Measurements from ENCODE around the gene TSG101.

Gene TSG101

DNA sequence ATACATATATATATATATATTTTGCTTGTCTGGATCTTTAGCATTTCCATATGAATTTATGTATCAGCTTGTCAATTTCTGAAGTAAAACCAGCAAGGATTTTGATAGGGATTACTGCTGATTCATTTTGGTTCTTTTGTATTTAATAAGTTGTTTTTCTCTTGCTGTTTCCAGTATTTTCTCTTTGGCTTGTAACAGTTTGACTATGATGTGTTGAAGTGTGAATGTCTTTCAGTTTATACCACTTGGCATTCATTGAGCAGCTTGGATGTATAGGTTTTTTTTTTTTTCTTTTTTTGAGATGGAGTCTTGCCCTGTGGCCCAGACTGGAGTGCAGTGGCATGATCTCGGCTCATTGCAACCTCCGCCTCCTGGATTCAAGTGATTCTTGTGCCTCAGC, 58.7 kb downstream of the TSG101 start:
- Histone ChIP-seq H3K14ac (ENCODE audit: low read length) (no peak overlapping the region), H2BK5ac (ENCODE audit: low read depth, low read length, poor library complexity) (no peak overlapping the region), H4K12ac (ENCODE audit: low read depth, low read length) (no peak overlapping the region), H3K9ac (ENCODE audit: low read length) (no peak overlapping the region), H3K9me3 (ENCODE audit: insufficient read depth, low read depth, low read length) (no peaks in the 10 kb centered on the region), H3K4ac (ENCODE audit: low read depth, low read length) (no peak overlapping the region), H2AFZ (ENCODE audit: insufficient read depth, low read length, poor library complexity) (no peak overlapping the region), H3K27ac (ENCODE audit: low read depth, low read length) (no peak overlapping the region), H3K36me3 (ENCODE audit: control insufficient read depth in 1 of 2, insufficient read depth in 2 of 2, low read length in 2 of 2) (no peaks in the 10 kb centered on the region), H2BK12ac (ENCODE audit: low read length) (no peak overlapping the region), H3K23ac (ENCODE audit: low read length) (no peak overlapping the region), H2AK5ac (ENCODE audit: low read length) (no peak overlapping the region), H3K79me2 (ENCODE audit: control insufficient read depth, insufficient read depth, low read length, poor library complexity) (no peaks in the 10 kb centered on the region), H2BK120ac (ENCODE audit: insufficient read depth, low read length, poor library complexity) (no peak overlapping the region), H3K79me1 (ENCODE audit: low read length) (no peaks in the 10 kb centered on the region), H3K4me2 (ENCODE audit: low read length) (no peak overlapping the region), H3K4me1 (ENCODE audit: control insufficient read depth in 1 of 2, insufficient read depth in 2 of 2, low read length in 2 of 2) (no peaks in the 10 kb centered on the region), H3K27me3 (ENCODE audit: insufficient read depth, low read length) (no peaks in the 10 kb centered on the region), H3K18ac (ENCODE audit: low read length) (no peak overlapping the region), H4K91ac (ENCODE audit: low read depth, low read length) (no peak overlapping the region), H3K4me3 (ENCODE audit: low read depth, low read length) (no peak overlapping the region), H4K8ac (ENCODE audit: low read depth, low read length) (no peak overlapping the region)
- WGBS (ENCODE audit: extremely low coverage, insufficient coverage, insufficient read length): no CpG with 5 or more reads among the region's 2 CpGs
- DNase-seq: no peak

DNA sequence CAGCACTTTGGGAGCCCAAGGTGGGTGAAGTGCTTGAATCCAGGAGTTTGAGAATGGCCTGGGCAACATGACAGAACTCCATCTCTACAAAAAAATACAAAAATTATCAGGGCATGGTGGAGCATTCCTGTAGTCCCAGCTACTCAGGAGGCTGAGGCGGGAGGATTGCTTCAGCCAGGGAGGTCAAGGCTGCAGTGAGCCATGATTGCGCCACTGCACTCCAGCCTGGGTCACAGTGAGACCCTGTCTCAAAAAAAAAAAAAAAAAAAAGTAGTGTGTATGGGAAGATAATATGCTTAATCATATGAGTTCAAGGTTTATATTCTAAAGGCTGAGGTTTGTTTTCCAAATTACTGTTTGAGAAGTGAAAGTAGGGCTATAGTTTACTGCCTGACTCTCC, 60.3 kb downstream of the TSG101 start:
- no peak overlapping the region for H2BK5ac ChIP-seq (ENCODE audit: low read depth, low read length, poor library complexity)
- no peak overlapping the region for H3K9ac ChIP-seq (ENCODE audit: low read length)
- H3K36me3 ChIP-seq (ENCODE audit: control insufficient read depth in 1 of 2, insufficient read depth in 2 of 2, low read length in 2 of 2): no peaks in the 10 kb centered on the region
- H3K9me3 ChIP-seq (ENCODE audit: insufficient read depth, low read depth, low read length): no peaks in the 10 kb centered on the region
- H3K27ac ChIP-seq (ENCODE audit: low read depth, low read length): no peak overlapping the region
- WGBS (ENCODE audit: extremely low coverage, insufficient coverage, insufficient read length): no CpG with 5 or more reads among the region's 2 CpGs
- no peaks in the 10 kb centered on the region for H3K4me1 ChIP-seq (ENCODE audit: control insufficient read depth in 1 of 2, insufficient read depth in 2 of 2, low read length in 2 of 2)
- no peak overlapping the region for H3K18ac ChIP-seq (ENCODE audit: low read length)
- H3K4ac ChIP-seq (ENCODE audit: low read depth, low read length): no peak overlapping the region
- H3K23ac ChIP-seq (ENCODE audit: low read length): no peak overlapping the region
- H2BK120ac ChIP-seq (ENCODE audit: insufficient read depth, low read length, poor library complexity): no peak overlapping the region
- no peak for DNase-seq
- no peak overlapping the region for H2BK12ac ChIP-seq (ENCODE audit: low read length)
- H4K8ac ChIP-seq (ENCODE audit: low read depth, low read length): no peak overlapping the region
- H4K91ac ChIP-seq (ENCODE audit: low read depth, low read length): no peak overlapping the region
- no peak overlapping the region for H3K4me3 ChIP-seq (ENCODE audit: low read depth, low read length)
- no peak overlapping the region for H4K12ac ChIP-seq (ENCODE audit: low read depth, low read length)
- no peak overlapping the region for H3K4me2 ChIP-seq (ENCODE audit: low read length)
- H3K79me2 ChIP-seq (ENCODE audit: control insufficient read depth, insufficient read depth, low read length, poor library complexity): no peaks in the 10 kb centered on the region
- no peaks in the 10 kb centered on the region for H3K27me3 ChIP-seq (ENCODE audit: insufficient read depth, low read length)
- no peak overlapping the region for H2AK5ac ChIP-seq (ENCODE audit: low read length)
- no peaks in the 10 kb centered on the region for H3K79me1 ChIP-seq (ENCODE audit: low read length)
- H3K14ac ChIP-seq (ENCODE audit: low read length): no peak overlapping the region
- no peak overlapping the region for H2AFZ ChIP-seq (ENCODE audit: insufficient read depth, low read length, poor library complexity)

DNA sequence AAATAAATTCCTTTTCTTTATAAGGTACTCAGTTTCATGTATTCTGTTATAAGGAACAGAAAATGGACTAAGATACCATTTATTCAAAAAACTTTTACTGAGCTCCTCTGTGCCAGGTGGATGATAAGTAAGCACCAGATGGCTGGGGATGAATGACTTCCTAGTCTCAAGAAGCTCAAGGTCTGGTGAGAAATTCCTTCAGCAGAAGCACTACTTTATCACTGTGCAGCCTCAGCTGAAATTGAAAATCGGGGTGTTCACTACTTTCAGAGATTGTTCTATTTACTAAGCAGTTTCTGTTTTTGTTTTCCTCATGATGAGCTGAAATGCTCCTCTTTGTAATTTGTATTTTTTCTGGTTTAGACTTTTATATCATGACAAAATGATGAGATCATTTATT, 63.3 kb downstream of the TSG101 start:
- H3K9ac ChIP-seq (ENCODE audit: low read length): no peak overlapping the region
- H2AFZ ChIP-seq (ENCODE audit: insufficient read depth, low read length, poor library complexity): no peak overlapping the region
- no peaks in the 10 kb centered on the region for H3K9me3 ChIP-seq (ENCODE audit: insufficient read depth, low read depth, low read length)
- H3K27me3 ChIP-seq (ENCODE audit: insufficient read depth, low read length): no peaks in the 10 kb centered on the region
- H3K23ac ChIP-seq (ENCODE audit: low read length): no peak overlapping the region
- H2BK5ac ChIP-seq (ENCODE audit: low read depth, low read length, poor library complexity): no peak overlapping the region
- H2AK5ac ChIP-seq (ENCODE audit: low read length): no peak overlapping the region
- H3K14ac ChIP-seq (ENCODE audit: low read length): no peak overlapping the region
- H3K79me1 ChIP-seq (ENCODE audit: low read length): no peaks in the 10 kb centered on the region
- no peak for DNase-seq
- H4K91ac ChIP-seq (ENCODE audit: low read depth, low read length): no peak overlapping the region
- H3K4me1 ChIP-seq (ENCODE audit: control insufficient read depth in 1 of 2, insufficient read depth in 2 of 2, low read length in 2 of 2): no peaks in the 10 kb centered on the region
- H4K8ac ChIP-seq (ENCODE audit: low read depth, low read length): no peak overlapping the region
- no peaks in the 10 kb centered on the region for H3K79me2 ChIP-seq (ENCODE audit: control insufficient read depth, insufficient read depth, low read length, poor library complexity)
- no peak overlapping the region for H2BK12ac ChIP-seq (ENCODE audit: low read length)
- H3K36me3 ChIP-seq (ENCODE audit: control insufficient read depth in 1 of 2, insufficient read depth in 2 of 2, low read length in 2 of 2): no peaks in the 10 kb centered on the region
- no CpG with 5 or more reads among the region's 1 CpG for WGBS (ENCODE audit: extremely low coverage, insufficient coverage, insufficient read length)
- H3K4me2 ChIP-seq (ENCODE audit: low read length): no peak overlapping the region
- no peak overlapping the region for H3K4ac ChIP-seq (ENCODE audit: low read depth, low read length)
- no peak overlapping the region for H3K18ac ChIP-seq (ENCODE audit: low read length)
- no peak overlapping the region for H4K12ac ChIP-seq (ENCODE audit: low read depth, low read length)
- H2BK120ac ChIP-seq (ENCODE audit: insufficient read depth, low read length, poor library complexity): no peak overlapping the region
- H3K27ac ChIP-seq (ENCODE audit: low read depth, low read length): no peak overlapping the region
- no peak overlapping the region for H3K4me3 ChIP-seq (ENCODE audit: low read depth, low read length)

GRCh38 chr11:18461909-18462308, 64.8 kb downstream of the TSG101 start:
- H4K8ac ChIP-seq (ENCODE audit: low read depth, low read length): no peak overlapping the region

More at GRCh38 chr11:18461909-18462308, 64.8 kb downstream of the TSG101 start:
- H4K12ac ChIP-seq (ENCODE audit: low read depth, low read length): no peak overlapping the region
- no peak overlapping the region for H2BK120ac ChIP-seq (ENCODE audit: insufficient read depth, low read length, poor library complexity)
- no peaks in the 10 kb centered on the region for H3K4me1 ChIP-seq (ENCODE audit: control insufficient read depth in 1 of 2, insufficient read depth in 2 of 2, low read length in 2 of 2)
- no peak overlapping the region for H3K4ac ChIP-seq (ENCODE audit: low read depth, low read length)
- no peak overlapping the region for H3K14ac ChIP-seq (ENCODE audit: low read length)
- no peak overlapping the region for H3K23ac ChIP-seq (ENCODE audit: low read length)
- H3K4me2 ChIP-seq (ENCODE audit: low read length): no peak overlapping the region
- H3K27ac ChIP-seq (ENCODE audit: low read depth, low read length): no peak overlapping the region
- no peak overlapping the region for H2BK5ac ChIP-seq (ENCODE audit: low read depth, low read length, poor library complexity)
- H3K9me3 ChIP-seq (ENCODE audit: insufficient read depth, low read depth, low read length): no peaks in the 10 kb centered on the region
- no peak overlapping the region for H4K91ac ChIP-seq (ENCODE audit: low read depth, low read length)
- no peaks in the 10 kb centered on the region for H3K36me3 ChIP-seq (ENCODE audit: control insufficient read depth in 1 of 2, insufficient read depth in 2 of 2, low read length in 2 of 2)
- no peaks in the 10 kb centered on the region for H3K79me2 ChIP-seq (ENCODE audit: control insufficient read depth, insufficient read depth, low read length, poor library complexity)
- H2AFZ ChIP-seq (ENCODE audit: insufficient read depth, low read length, poor library complexity): no peak overlapping the region
- no peak overlapping the region for H2AK5ac ChIP-seq (ENCODE audit: low read length)
- no peak overlapping the region for H3K4me3 ChIP-seq (ENCODE audit: low read depth, low read length)
- no peak for DNase-seq
- no peak overlapping the region for H3K9ac ChIP-seq (ENCODE audit: low read length)
- no CpG with 5 or more reads among the region's 6 CpGs for WGBS (ENCODE audit: extremely low coverage, insufficient coverage, insufficient read length)
- H3K79me1 ChIP-seq (ENCODE audit: low read length): no peaks in the 10 kb centered on the region
- H2BK12ac ChIP-seq (ENCODE audit: low read length): no peak overlapping the region
- no peaks in the 10 kb centered on the region for H3K27me3 ChIP-seq (ENCODE audit: insufficient read depth, low read length)
- H3K18ac ChIP-seq (ENCODE audit: low read length): no peak overlapping the region

Data from trophoblast cell (in vitro differentiated cells and primary cell).